GM18505 (cell line): ENCODE measurements around the gene GLRX5.

Experiments
- ATAC-seq: cut with Tn5 transposase; IDR thresholded peaks from one replicate; pipeline ENCODE4 v1.9.1; 2021; ENCODE audit not compliant: unreplicated experiment
- POLR2A ChIP-seq: IDR thresholded peaks from 4 replicates; pipeline ENCODE4 v1.6.1; 2011; ENCODE audit warnings: borderline replicate concordance; ENCODE audit not compliant: insufficient read depth, insufficient read length; ENCODE audit errors: extremely low read depth

GLRX5 gene

DNA sequence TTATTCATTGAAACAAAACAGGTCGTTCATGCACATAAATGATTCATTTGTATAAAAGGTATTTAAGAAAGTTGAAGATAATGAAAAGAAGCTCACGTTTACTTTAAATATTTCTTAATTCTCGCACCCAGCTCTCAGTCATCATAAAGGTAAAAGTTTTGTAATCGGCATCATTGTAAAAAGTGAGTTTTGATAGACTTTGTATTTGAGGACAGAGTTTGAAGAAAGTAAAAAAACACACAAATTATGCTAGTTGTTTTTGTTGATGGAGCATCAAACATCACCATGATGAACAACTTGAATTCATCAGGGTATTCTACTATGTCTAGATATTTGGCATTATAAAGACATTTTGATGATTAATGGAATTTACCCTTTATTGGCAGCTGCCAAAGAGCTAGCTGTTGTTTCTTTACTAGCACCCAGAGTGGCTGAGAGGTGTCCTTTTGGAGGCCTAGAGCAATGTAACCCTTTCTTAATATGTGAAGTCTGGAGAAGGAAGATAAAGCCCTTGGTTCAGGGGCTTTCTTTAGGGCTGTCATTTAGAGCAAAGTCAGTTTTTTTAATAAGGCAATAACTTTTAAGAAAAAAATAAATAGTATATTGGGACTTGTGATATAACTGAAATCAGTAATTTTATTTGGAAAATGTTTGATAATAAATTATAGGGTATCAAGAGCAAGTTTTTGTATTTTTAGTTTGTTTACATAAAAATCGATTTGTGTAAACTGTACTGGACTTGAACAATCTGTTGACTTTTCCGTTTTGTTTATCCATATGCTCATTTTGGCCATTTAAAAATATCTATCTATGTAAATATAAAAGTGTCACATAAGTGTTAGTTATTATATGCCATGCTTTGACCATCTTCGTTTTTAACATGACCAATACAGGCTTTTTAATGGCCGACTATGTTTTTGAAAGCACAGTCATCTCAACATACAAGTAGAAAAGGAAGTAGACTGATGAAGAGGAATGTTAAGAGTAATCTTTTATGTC is 7.4 kb downstream of the GLRX5 start:
- ATAC-seq = no peak
- TF ChIP-seq POLR2A = no peak

- TF ChIP-seq POLR2A = no peak
- no peak for ATAC-seq
Measured at GRCh38 chr14:95543021-95543420, 8.2 kb downstream of the GLRX5 start.

DNA sequence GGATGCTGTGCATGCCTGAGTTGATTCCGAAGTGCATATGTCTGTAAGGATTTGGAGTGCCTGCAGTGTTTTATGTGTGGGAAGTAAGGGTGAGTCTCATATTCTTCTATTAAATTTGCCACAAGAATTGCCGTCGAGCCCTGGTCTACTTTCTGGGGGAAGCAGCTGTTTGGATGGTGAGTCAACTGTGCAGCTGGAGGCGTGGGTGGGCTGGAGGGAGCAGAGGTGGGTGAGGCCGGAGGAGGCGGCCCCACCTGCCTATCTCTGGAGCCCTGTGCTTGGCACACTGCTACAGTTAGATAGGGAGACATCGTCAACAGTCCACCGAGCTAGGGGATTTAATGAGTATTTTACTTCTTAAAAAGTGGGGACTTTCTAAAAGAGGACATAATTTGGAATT is 9.7 kb downstream of the GLRX5 start:
- TF ChIP-seq POLR2A = no peak
- ATAC-seq = no peak

DNA sequence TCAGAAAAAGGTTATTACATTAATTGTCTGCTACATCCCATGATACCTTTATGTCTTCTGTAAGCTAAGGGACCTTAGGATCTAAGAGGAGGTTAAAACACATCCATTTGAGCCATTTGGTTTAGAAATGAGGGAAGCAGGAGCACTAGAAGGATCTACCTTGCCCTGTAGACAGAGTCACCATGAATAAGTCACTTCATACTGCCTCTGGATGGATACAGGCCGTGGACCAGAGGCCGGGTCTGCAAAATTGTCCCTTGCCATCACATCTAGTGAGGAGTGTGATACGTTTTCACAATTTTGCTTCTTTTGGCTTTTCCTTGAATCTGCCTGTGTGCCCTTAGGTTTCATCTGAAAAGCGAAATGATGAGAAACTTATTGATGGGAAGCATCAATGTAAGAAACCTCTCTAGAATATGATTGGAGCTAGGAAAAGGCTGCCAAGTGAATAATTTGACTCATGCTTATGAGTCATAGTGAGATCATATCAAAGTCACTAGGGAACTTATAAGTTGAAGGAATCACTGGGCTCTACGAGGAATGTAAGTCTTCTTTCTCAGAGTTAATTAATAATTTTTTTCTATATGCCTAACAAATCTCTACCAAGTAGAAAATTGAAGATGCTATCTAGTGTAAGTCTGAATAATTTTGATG is 10.8 kb downstream of the GLRX5 start:
- ATAC-seq = no peak
- no peak for TF ChIP-seq POLR2A

- ATAC-seq = no peak
- no peak for TF ChIP-seq POLR2A
Measured at GRCh38 chr14:95547272-95547625, 12.4 kb downstream of the GLRX5 start.

- no peak for ATAC-seq
- TF ChIP-seq POLR2A = no peak
Measured at GRCh38 chr14:95547626-95548327, 12.9 kb downstream of the GLRX5 start.

DNA sequence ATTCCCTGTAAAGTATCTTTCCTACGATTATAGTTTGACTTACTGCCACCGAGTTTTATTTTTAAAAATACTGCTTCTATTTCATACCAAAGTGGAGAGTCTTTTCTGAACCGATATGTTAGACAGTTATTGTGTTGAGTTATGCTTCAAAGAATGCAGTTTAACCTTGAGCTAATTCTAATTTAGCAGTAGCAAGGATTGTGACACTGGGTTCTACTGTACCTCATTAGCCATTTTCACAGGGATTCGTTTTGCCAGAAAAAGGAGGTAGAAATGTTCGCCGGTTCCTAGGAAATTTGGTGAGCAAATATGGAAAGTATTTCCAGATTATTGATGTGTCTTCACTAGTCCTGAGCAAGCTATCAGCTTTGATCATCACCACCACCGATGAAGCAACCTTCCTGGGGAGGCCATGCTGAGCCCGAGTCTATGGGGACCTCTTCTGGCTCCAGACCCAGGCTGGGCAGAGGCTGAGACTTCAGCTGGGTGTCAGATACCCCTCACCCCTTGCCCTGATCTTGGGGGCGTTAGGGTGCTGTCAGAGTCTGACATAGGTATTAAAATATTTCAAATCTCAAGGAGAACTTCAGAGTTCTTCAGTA is 13.6 kb downstream of the GLRX5 start:
- TF ChIP-seq POLR2A = no peak
- ATAC-seq = no peak

DNA sequence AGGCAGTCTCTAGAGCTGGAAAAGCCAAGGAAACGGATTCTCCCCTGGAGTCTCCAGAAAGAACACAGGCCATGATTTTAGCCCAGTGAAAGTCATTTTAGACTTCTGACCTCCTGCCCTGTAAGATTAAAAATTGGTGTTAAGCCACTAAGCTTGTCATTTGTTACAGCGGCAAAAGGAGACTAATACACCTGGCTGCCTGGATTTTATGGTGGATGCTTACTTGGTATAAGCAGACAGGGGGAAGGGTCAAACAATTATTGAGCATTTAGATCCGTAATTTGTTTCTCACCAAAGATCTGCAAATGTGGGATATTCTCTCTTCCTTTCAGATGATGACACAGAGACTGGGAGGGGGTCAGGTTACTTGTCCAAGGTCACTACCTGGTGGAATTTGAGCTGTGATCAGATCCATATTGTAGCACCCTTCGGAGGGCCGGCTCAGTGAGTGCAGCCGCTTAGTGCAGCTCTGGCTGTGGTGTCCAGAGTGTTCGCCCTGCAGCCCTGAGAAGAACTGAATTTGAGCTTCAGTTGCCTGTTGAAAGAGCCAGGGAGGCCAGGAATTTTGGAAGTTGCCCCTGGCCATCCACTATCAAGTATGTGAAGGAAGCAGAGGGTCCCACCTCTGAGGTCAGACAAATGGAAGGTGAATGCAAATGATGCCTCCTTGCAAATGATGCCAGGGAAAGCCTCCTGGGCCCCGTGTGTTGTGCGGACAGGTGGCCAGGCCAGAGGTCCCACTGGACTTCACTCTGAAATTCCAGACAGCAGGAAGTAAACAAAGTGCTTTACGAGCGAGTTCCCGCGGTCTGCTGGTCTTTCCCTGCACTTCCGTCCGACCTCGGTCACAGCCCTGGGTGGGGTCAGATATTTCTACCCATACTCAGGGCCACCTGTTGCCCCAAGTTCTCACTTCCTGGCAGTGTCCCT is 15.1 kb downstream of the GLRX5 start:
- no peak for TF ChIP-seq POLR2A
- ATAC-seq = no peak

- no peak for ATAC-seq
Measured at GRCh38 chr14:95551435-95551834, 16.6 kb downstream of the GLRX5 start.

DNA sequence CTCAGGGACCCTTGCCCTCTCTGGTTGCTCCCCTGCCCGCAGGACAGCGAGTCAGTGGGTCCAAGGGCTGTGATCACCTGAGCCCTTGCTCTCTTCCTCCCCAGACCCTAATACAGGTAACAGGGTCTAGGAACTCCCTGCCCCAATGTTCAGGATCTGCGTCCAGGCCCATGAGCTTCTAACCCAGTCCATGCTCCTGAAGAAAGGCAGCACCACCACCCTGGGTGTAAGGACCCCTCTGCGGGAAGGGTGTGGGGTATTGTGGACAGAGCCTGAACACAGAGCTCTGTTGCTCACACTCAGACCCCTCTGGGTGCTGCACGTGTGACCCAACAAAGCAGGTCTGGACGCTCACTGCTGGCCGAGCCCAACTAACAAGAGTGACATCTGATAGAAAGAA is 18.3 kb downstream of the GLRX5 start:
- no peak for TF ChIP-seq POLR2A
- ATAC-seq = no peak

More at GRCh38 chr14:95551435-95551834, 16.6 kb downstream of the GLRX5 start:
- no peak for TF ChIP-seq POLR2A

GRCh38 chr14:95555053-95555452 is 20.2 kb downstream of the GLRX5 start:
- no peak for TF ChIP-seq POLR2A
- ATAC-seq = no peak

GRCh38 chr14:95557291-95557690 is 22.4 kb downstream of the GLRX5 start:
- TF ChIP-seq POLR2A = no peak
- ATAC-seq = no peak
